Fibroblast of lung (primary cell): ENCODE data around the gene UNC79. TPM values are rescaled to one million over a fixed set of nuclear protein-coding genes. Genes with fewer than 3 reads are reported as not detected.

ENCODE experiments used
- DNase-seq, 2 donors: peaks; one replicate each; pipeline versions ENCODE4 v3.0.0 to v3.0.0-alpha.2; 2010; ENCODE audit warnings: low read depth in 2 of 2
- H2AFZ ChIP-seq: 2 replicates; pipeline ENCODE4 v1.5.1; 2012; ENCODE audit warnings: low read length, control low read depth, inconsistent platforms
- H3K27ac ChIP-seq: 2 replicates; pipeline ENCODE4 v1.5.1; 2011; ENCODE audit warnings: low read length, control low read depth; ENCODE audit not compliant: insufficient read depth
- H3K27me3 ChIP-seq: 2 replicates; pipeline ENCODE4 v1.5.1; 2011; ENCODE audit warnings: mild to moderate bottlenecking, low read length; ENCODE audit not compliant: control insufficient read depth, insufficient read depth
- H3K36me3 ChIP-seq: 2 replicates; pipeline ENCODE4 v1.5.1; 2011; ENCODE audit warnings: low read length; ENCODE audit not compliant: control insufficient read depth, insufficient read depth
- H3K4me1 ChIP-seq: 2 replicates; pipeline ENCODE4 v1.5.1; 2011; ENCODE audit warnings: low read length; ENCODE audit not compliant: control insufficient read depth, insufficient read depth; ENCODE audit errors: extremely low read depth
- H3K4me2 ChIP-seq: 2 replicates; pipeline ENCODE4 v1.5.1; 2011; ENCODE audit warnings: low read length, control low read depth; ENCODE audit not compliant: insufficient read depth; ENCODE audit errors: extremely low read depth
- H3K4me3 ChIP-seq, 4 experiments: fragments of 200-600 bp in 1 of 4; sonication (generic) in 1 of 4; replicated peaks in 1 of 4; 2 replicates each; pipeline ENCODE4 v1.5.1; 2011 to 2016; ENCODE audit warnings: low read length in 4 of 4, low read depth in 3 of 4, mild to moderate bottlenecking in 3 of 4, control low read depth in 2 of 4, inconsistent platforms in 1 of 4, mixed read lengths in 1 of 4; ENCODE audit not compliant: insufficient read depth in 1 of 4; ENCODE audit errors: control extremely low read depth in 1 of 4
- H3K79me2 ChIP-seq: 2 replicates; pipeline ENCODE4 v1.5.1; 2012; ENCODE audit warnings: mild to moderate bottlenecking, low read length, inconsistent platforms; ENCODE audit not compliant: control insufficient read depth, insufficient read depth
- H3K9ac ChIP-seq: 2 replicates; pipeline ENCODE4 v1.5.1; 2011; ENCODE audit warnings: mild to moderate bottlenecking, low read length, control low read depth; ENCODE audit not compliant: insufficient read depth
- H3K9me3 ChIP-seq: 2 replicates; pipeline ENCODE4 v1.5.1; 2012; ENCODE audit warnings: low read depth, low read length; ENCODE audit not compliant: control insufficient read depth, insufficient read depth
- H4K20me1 ChIP-seq: 2 replicates; pipeline ENCODE4 v1.5.1; 2011; ENCODE audit warnings: low read length; ENCODE audit not compliant: control insufficient read depth, insufficient read depth; ENCODE audit errors: extremely low read depth
- EZH2 ChIP-seq: IDR thresholded peaks from 2 replicates; pipeline ENCODE4 v1.5.1; 2012; ENCODE audit warnings: low read length, control low read depth, mild to moderate bottlenecking; ENCODE audit errors: missing control alignments
- polyA plus RNA-seq, 2 donors: library from polyadenylated mRNA; depleted of rRNA in 1 of 2; stranded (reverse) in 1 of 2; unstranded in 1 of 2; fragments of >200 nt; gene quantifications; 2 replicates each; pipeline ENCODE4 v1.2.1, GENCODE V29; 2011 to 2012; ENCODE audit warnings: missing spikeins in 1 of 2
- total RNA-seq: library from RNA; depleted of rRNA; stranded (reverse); fragments of >200 nt; gene quantifications from 2 replicates; pipeline ENCODE4 v1.2.1, GENCODE V29; 2014
- TF ChIP-seq, protein P1 (sequence below), 2 donors: IDR thresholded peaks in 1 of 2; conservative IDR thresholded peaks in 1 of 2; 1 replicate in 1 of 2; 2 replicates in 1 of 2; pipeline ENCODE4 v1.5.1; 2011 to 2012; ENCODE audit warnings: low read length in 2 of 2, control low read depth in 1 of 2, inconsistent platforms in 1 of 2, low read depth in 1 of 2, mild to moderate bottlenecking in 1 of 2

The UNC79 gene
- total and polyA plus RNA-seq, 2 donors (not counting 1 experiment from before 2014, with no cell fraction given) = 0.02 to 0.17 TPM

GRCh38 chr14:93571275-93571674, 140.5 kb downstream of the UNC79 start:
- no peak for DNase-seq
- TF ChIP-seq EZH2 = no peak
- TF ChIP-seq, protein P1, sequence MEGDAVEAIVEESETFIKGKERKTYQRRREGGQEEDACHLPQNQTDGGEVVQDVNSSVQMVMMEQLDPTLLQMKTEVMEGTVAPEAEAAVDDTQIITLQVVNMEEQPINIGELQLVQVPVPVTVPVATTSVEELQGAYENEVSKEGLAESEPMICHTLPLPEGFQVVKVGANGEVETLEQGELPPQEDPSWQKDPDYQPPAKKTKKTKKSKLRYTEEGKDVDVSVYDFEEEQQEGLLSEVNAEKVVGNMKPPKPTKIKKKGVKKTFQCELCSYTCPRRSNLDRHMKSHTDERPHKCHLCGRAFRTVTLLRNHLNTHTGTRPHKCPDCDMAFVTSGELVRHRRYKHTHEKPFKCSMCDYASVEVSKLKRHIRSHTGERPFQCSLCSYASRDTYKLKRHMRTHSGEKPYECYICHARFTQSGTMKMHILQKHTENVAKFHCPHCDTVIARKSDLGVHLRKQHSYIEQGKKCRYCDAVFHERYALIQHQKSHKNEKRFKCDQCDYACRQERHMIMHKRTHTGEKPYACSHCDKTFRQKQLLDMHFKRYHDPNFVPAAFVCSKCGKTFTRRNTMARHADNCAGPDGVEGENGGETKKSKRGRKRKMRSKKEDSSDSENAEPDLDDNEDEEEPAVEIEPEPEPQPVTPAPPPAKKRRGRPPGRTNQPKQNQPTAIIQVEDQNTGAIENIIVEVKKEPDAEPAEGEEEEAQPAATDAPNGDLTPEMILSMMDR (conservative IDR thresholded peaks at IDR 0.05 in 1 of 2, IDR thresholded peaks at IDR 0.05 in 1 of 2; ENCODE audit: low read depth in 1 of 2, low read length in 2 of 2) = no peak
- Histone ChIP-seq H3K9ac (no peak overlapping the region), H3K4me3 (no peak overlapping the region), H3K27ac (no peak overlapping the region), H3K27me3 (no peaks in the 10 kb centered on the region), H3K4me1 (no peaks in the 10 kb centered on the region), H3K36me3 (no peaks in the 10 kb centered on the region), H2AFZ (no peak overlapping the region), H3K9me3 (no peaks in the 10 kb centered on the region), H3K79me2 (no peaks in the 10 kb centered on the region), H3K4me2 (no peak overlapping the region), H4K20me1 (no peaks in the 10 kb centered on the region)

GRCh38 chr14:93579178-93579577, 148.4 kb downstream of the UNC79 start:
- TF ChIP-seq, protein P1 (conservative IDR thresholded peaks at IDR 0.05 in 1 of 2, IDR thresholded peaks at IDR 0.05 in 1 of 2; ENCODE audit: low read depth in 1 of 2, low read length in 2 of 2) = no peak
- TF ChIP-seq EZH2 = no peak
- DNase-seq = no peak
- no peaks in the 10 kb centered on the region for H3K27me3 ChIP-seq
- no peak overlapping the region for H3K4me2 ChIP-seq
- H3K4me3 ChIP-seq = no peak overlapping the region
- H3K36me3 ChIP-seq = no peaks in the 10 kb centered on the region
- H3K27ac ChIP-seq = no peak overlapping the region
- no peaks in the 10 kb centered on the region for H4K20me1 ChIP-seq
- no peak overlapping the region for H3K9ac ChIP-seq
- H3K9me3 ChIP-seq = no peaks in the 10 kb centered on the region
- H3K79me2 ChIP-seq = no peaks in the 10 kb centered on the region
- no peaks in the 10 kb centered on the region for H3K4me1 ChIP-seq
- H2AFZ ChIP-seq = no peak overlapping the region

- DNase-seq = no peak
- H3K9ac ChIP-seq = no peak overlapping the region
- no peaks in the 10 kb centered on the region for H3K4me1 ChIP-seq
- H3K27ac ChIP-seq = no peak overlapping the region
- no peaks in the 10 kb centered on the region for H3K27me3 ChIP-seq
- no peak for TF ChIP-seq EZH2
- TF ChIP-seq, protein P1 (conservative IDR thresholded peaks at IDR 0.05 in 1 of 2, IDR thresholded peaks at IDR 0.05 in 1 of 2; ENCODE audit: low read depth in 1 of 2, low read length in 2 of 2) = no peak
- H3K9me3 ChIP-seq = no peaks in the 10 kb centered on the region
- H3K4me2 ChIP-seq = no peak overlapping the region
- no peaks in the 10 kb centered on the region for H3K79me2 ChIP-seq
- no peaks in the 10 kb centered on the region for H3K36me3 ChIP-seq
- no peaks in the 10 kb centered on the region for H4K20me1 ChIP-seq
- H2AFZ ChIP-seq = no peak overlapping the region
- H3K4me3 ChIP-seq = no peak overlapping the region
Measured at GRCh38 chr14:93582516-93582915, 151.8 kb downstream of the UNC79 start.
